GM23338 (cell line): ENCODE results near the gene KCNJ10. TPM values are rescaled to one million over a fixed set of nuclear protein-coding genes. Genes with fewer than 3 reads are reported as not detected.

Experiments used
- ATAC-seq: fragments of 200-7000 bp; cut with Tn5 transposase; 3 replicates; pipeline ENCODE4 v1.9.1; 2020
- DNase-seq: peaks from one replicate; pipeline ENCODE4 v3.0.0-alpha.2; 2015; ENCODE audit warnings: low spot score
- H2AFZ ChIP-seq: fragments of 200-600 bp; sonication (generic); 2 replicates; pipeline ENCODE4 v1.8.0; 2016; ENCODE audit warnings: antibody characterized with exemption, mild to moderate bottlenecking, moderate library complexity
- H3F3A ChIP-seq: fragments of 200-600 bp; sonication (generic); replicated peaks from 2 replicates; pipeline ENCODE4 v1.8.0; 2017; ENCODE audit warnings: antibody characterized with exemption, mixed run types, low read depth
- H3K27ac ChIP-seq: fragments of 200-600 bp; sonication (generic); 2 replicates; pipeline ENCODE4 v1.6.1; 2016; ENCODE audit warnings: low read depth
- H3K27me3 ChIP-seq: fragments of 200-600 bp; sonication (generic); 2 replicates; pipeline ENCODE4 v1.8.0; 2016; ENCODE audit warnings: mild to moderate bottlenecking, mixed run types, moderate library complexity; ENCODE audit not compliant: insufficient read depth
- H3K36me3 ChIP-seq: fragments of 200-600 bp; sonication (generic); 2 replicates; pipeline ENCODE4 v1.8.0; 2016; ENCODE audit warnings: mild to moderate bottlenecking; ENCODE audit not compliant: insufficient read depth
- H3K4me1 ChIP-seq: fragments of 200-600 bp; sonication (generic); 2 replicates; pipeline ENCODE4 v1.8.0; 2016; ENCODE audit warnings: mild to moderate bottlenecking, moderate library complexity; ENCODE audit not compliant: insufficient read depth
- H3K4me2 ChIP-seq: fragments of 200-600 bp; sonication (generic); 2 replicates; pipeline ENCODE4 v1.7.1; 2017; ENCODE audit warnings: mixed run types
- H3K4me3 ChIP-seq: fragments of 200-600 bp; sonication (generic); 2 replicates; pipeline ENCODE4 v1.6.1; 2016; ENCODE audit warnings: mixed run types
- H3K79me2 ChIP-seq: fragments of 200-600 bp; sonication (generic); replicated peaks from 2 replicates; pipeline ENCODE4 v1.8.0; 2017; ENCODE audit warnings: mild to moderate bottlenecking; ENCODE audit not compliant: insufficient read depth
- H3K9me2 ChIP-seq: fragments of 200-600 bp; sonication (generic); 2 replicates; pipeline ENCODE4 v1.8.0; 2017; ENCODE audit not compliant: insufficient read depth
- H4K20me1 ChIP-seq: fragments of 200-600 bp; sonication (generic); replicated peaks from 2 replicates; pipeline ENCODE4 v1.8.0; 2017; ENCODE audit warnings: mild to moderate bottlenecking; ENCODE audit not compliant: insufficient read depth
- H3K27ac Mint-ChIP-seq: 2 replicates; pipeline ENCODE4 v1.8.0; 2020; ENCODE audit warnings: inconsistent platforms, mild to moderate bottlenecking, moderate library complexity, mixed read lengths
- H3K27me3 Mint-ChIP-seq: 3 replicates; pipeline ENCODE4 v1.8.0; 2022; ENCODE audit warnings: low read depth, mild to moderate bottlenecking, moderate library complexity, mixed read lengths, inconsistent platforms; ENCODE audit not compliant: insufficient read depth, poor library complexity
- H3K36me3 Mint-ChIP-seq: 3 replicates; pipeline ENCODE4 v1.8.0; 2021; ENCODE audit warnings: low read depth, mild to moderate bottlenecking, inconsistent platforms, moderate library complexity, mixed read lengths
- H3K4me1 Mint-ChIP-seq: 3 replicates; pipeline ENCODE4 v1.8.0; 2020; ENCODE audit warnings: mild to moderate bottlenecking, inconsistent platforms, mixed read lengths
- H3K4me3 Mint-ChIP-seq: 3 replicates; pipeline ENCODE4 v1.8.0; 2021; ENCODE audit warnings: moderate library complexity, mild to moderate bottlenecking, inconsistent platforms, mixed read lengths
- H3K9me3 Mint-ChIP-seq: 3 replicates; pipeline ENCODE4 v1.8.0; 2020; ENCODE audit warnings: moderate library complexity, mild to moderate bottlenecking, inconsistent platforms, mixed read lengths
- CTCF ChIP-seq, 2 experiments: fragments of 200-600 bp in 1 of 2; sonication (generic) in 1 of 2; conservative IDR thresholded peaks; 2 replicates each; pipeline versions ENCODE4 v1.5.1 to v1.6.1; 2016 to 2017; ENCODE audit warnings: antibody characterized with exemption in 2 of 2, low read depth in 2 of 2, mild to moderate bottlenecking in 2 of 2, moderate library complexity in 1 of 2
- ETS1 ChIP-seq: IDR thresholded peaks from 2 replicates; pipeline ENCODE4 v1.6.1; 2016; ENCODE audit warnings: antibody characterized with exemption
- EZH2 ChIP-seq: fragments of 200-600 bp; sonication (generic); IDR thresholded peaks from one replicate; pipeline ENCODE4 v1.8.0; 2017; ENCODE audit warnings: antibody characterized with exemption, mild to moderate bottlenecking, low read depth; ENCODE audit not compliant: unreplicated experiment
- NANOG ChIP-seq: IDR thresholded peaks from 2 replicates; pipeline ENCODE4 v1.6.1; 2016; ENCODE audit warnings: antibody characterized with exemption, borderline replicate concordance
- POLR2AphosphoS5 ChIP-seq: IDR thresholded peaks from 2 replicates; pipeline ENCODE4 v1.6.1; 2016; ENCODE audit warnings: antibody characterized with exemption, low read depth
- REST ChIP-seq: IDR thresholded peaks from one replicate; pipeline ENCODE4 v1.6.1; 2018; ENCODE audit warnings: antibody characterized with exemption; ENCODE audit not compliant: unreplicated experiment
- STAT1 ChIP-seq: IDR thresholded peaks from one replicate; pipeline ENCODE4 v1.6.1; 2016; ENCODE audit warnings: antibody characterized with exemption; ENCODE audit not compliant: unreplicated experiment
- ZNF331 ChIP-seq: fragments of 250-450 bp; sonication (Bioruptor Pico); IDR thresholded peaks from 2 replicates; pipeline ENCODE4 v1.5.0; 2020; ENCODE audit warnings: low read depth, mild to moderate bottlenecking, moderate library complexity
- polyA plus RNA-seq: library from polyadenylated mRNA; unstranded; fragments of >200 nt; fragmentation: Nextera tagmentation; extraction: Ambion mirVana; gene quantifications from 2 replicates; pipeline ENCODE4 v1.2.1, GENCODE V29; 2016
- total RNA-seq: library from RNA; depleted of rRNA; stranded (reverse); fragments of >200 nt; shearing (Covaris generic); gene quantifications from 2 replicates; pipeline ENCODE4 v1.2.3, GENCODE V29; 2014

Gene KCNJ10
- total and polyA plus RNA-seq, 2 experiments from 2014 or later: 1.4 to 2.8 TPM

GRCh38 chr1:160076295-160076694 is 6.3 kb upstream of the KCNJ10 start:
- no peak for DNase-seq
- H3K4me1 Mint-ChIP-seq: peaks cover 2% of the 10 kb centered on the region; the same call in 2 of the 3 replicates
- Histone ChIP-seq H3F3A (peaks cover 2% of the 10 kb centered on the region; the same call in 1 of the 2 replicates), H3K27ac (no peak overlapping the region), H3K4me3 (no peak overlapping the region), H3K4me2 (no peak overlapping the region), H4K20me1 (no peaks in the 10 kb centered on the region), H3K27me3 (peaks cover 46% of the 10 kb centered on the region), H2AFZ (0 out of 2 replicates have a peak overlapping the region, but pooled peaks have one; percentile 35), H3K79me2 (no peaks in the 10 kb centered on the region), H3K9me2 (no peaks in the 10 kb centered on the region), H3K36me3 (no peaks in the 10 kb centered on the region), H3K4me1 (peaks cover 1% of the 10 kb centered on the region)
- H3K36me3 Mint-ChIP-seq: no peaks in the 10 kb centered on the region
- H3K27me3 Mint-ChIP-seq: peaks cover 6% of the 10 kb centered on the region
- no peak overlapping the region for H3K4me3 Mint-ChIP-seq
- ATAC-seq: no peak
- H3K27ac Mint-ChIP-seq: no peak overlapping the region
- TF ChIP-seq POLR2AphosphoS5 (no peak), STAT1 (no peak), REST (no peak), EZH2 (no peak)
- H3K9me3 Mint-ChIP-seq: no peaks in the 10 kb centered on the region

GRCh38 chr1:160075836-160076235 is 5.9 kb upstream of the KCNJ10 start:
- H3K27me3 ChIP-seq: peaks cover 45% of the 10 kb centered on the region
- TF ChIP-seq EZH2: no peak
- no peak for TF ChIP-seq CTCF (conservative IDR thresholded peaks at IDR 0.05; ENCODE audit: low read depth in 2 of 2)
- TF ChIP-seq STAT1: no peak
- no peak for TF ChIP-seq REST
- no peak for TF ChIP-seq NANOG
- no peak for TF ChIP-seq ZNF331 (CRISPR knock-in tag)
- TF ChIP-seq ETS1: no peak

More at GRCh38 chr1:160075836-160076235, 5.9 kb upstream of the KCNJ10 start:
- H3F3A ChIP-seq: peaks cover 4% of the 10 kb centered on the region; the same call in 1 of the 2 replicates
- peaks cover 5% of the 10 kb centered on the region for H3K27me3 Mint-ChIP-seq
- peaks cover 6% of the 10 kb centered on the region for H3K4me1 ChIP-seq
- peaks cover 2% of the 10 kb centered on the region; the same call in 1 of the 3 replicates for H3K4me1 Mint-ChIP-seq
- H3K79me2 ChIP-seq: no peaks in the 10 kb centered on the region
- no peaks in the 10 kb centered on the region for H3K9me3 Mint-ChIP-seq
- H3K4me3 Mint-ChIP-seq: no peak overlapping the region
- no peaks in the 10 kb centered on the region for H3K36me3 Mint-ChIP-seq
- no peak overlapping the region for H3K27ac ChIP-seq
- 0 out of 2 replicates have a peak overlapping the region, but pooled peaks have one; percentile 35 for H2AFZ ChIP-seq
- DNase-seq: no peak
- ATAC-seq: no peak
- no peaks in the 10 kb centered on the region for H4K20me1 ChIP-seq
- H3K36me3 ChIP-seq: no peaks in the 10 kb centered on the region
- H3K27ac Mint-ChIP-seq: no peak overlapping the region
- H3K4me2 ChIP-seq: no peak overlapping the region
- no peak overlapping the region for H3K4me3 ChIP-seq
- H3K9me2 ChIP-seq: no peaks in the 10 kb centered on the region
